ENCODE measurements around the gene HCN2. TPM values are rescaled to one million over a fixed set of nuclear protein-coding genes. Genes with fewer than 3 reads are reported as not detected.

HCN2 gene
- 8.0 TPM for total RNA-seq

GRCh38 chr19:589693-590395 lies at the start of gene HCN2:
HCN2 (plus strand) TSS chr19:589881; CDS start chr19:589946, 65 bp downstream.
- no peak for DNase-seq

GRCh38 chr19:540867-541637 lies 48.6 kb upstream of the HCN2 start:
- no peak for DNase-seq

- DNase-seq = no peak
Measured at GRCh38 chr19:541699-542098, 48.0 kb upstream of the HCN2 start.

GRCh38 chr19:542173-542866 lies 47.4 kb upstream of the HCN2 start:
- DNase-seq = no peak

- DNase-seq = no peak
Measured at GRCh38 chr19:543910-544608, 45.6 kb upstream of the HCN2 start, which contains the start of gene GZMM. GZMM (plus strand) TSS chr19:544053; CDS start chr19:544072, 19 bp downstream.

- no peak for DNase-seq
Measured at GRCh38 chr19:547117-547516, 42.6 kb upstream of the HCN2 start.

GRCh38 chr19:547836-548720 lies 41.6 kb upstream of the HCN2 start:
- no peak for DNase-seq

GRCh38 chr19:548886-549830 lies 40.5 kb upstream of the HCN2 start:
- no peak for DNase-seq

- DNase-seq = no peak
Measured at GRCh38 chr19:554817-555216, 34.9 kb upstream of the HCN2 start.

GRCh38 chr19:555474-555808 lies 34.2 kb upstream of the HCN2 start:
- DNase-seq = no peak

- DNase-seq = no peak
Measured at GRCh38 chr19:556611-557382, 32.9 kb upstream of the HCN2 start.

GRCh38 chr19:558770-559439 lies 30.8 kb upstream of the HCN2 start:
- no peak for DNase-seq

GRCh38 chr19:560121-560520 lies 29.6 kb upstream of the HCN2 start:
- no peak for DNase-seq

GRCh38 chr19:566403-566802 lies 23.3 kb upstream of the HCN2 start:
- DNase-seq = no peak

GRCh38 chr19:566844-567243 lies 22.8 kb upstream of the HCN2 start:
- DNase-seq = no peak

GRCh38 chr19:567296-567900 lies 22.3 kb upstream of the HCN2 start:
- no peak for DNase-seq

GRCh38 chr19:570251-570686 lies 19.4 kb upstream of the HCN2 start:
- DNase-seq = no peak

GRCh38 chr19:570937-571565 lies 18.6 kb upstream of the HCN2 start:
- DNase-seq = no peak
